ENCODE results near the gene FBXO33.

FBXO33 gene

DNA sequence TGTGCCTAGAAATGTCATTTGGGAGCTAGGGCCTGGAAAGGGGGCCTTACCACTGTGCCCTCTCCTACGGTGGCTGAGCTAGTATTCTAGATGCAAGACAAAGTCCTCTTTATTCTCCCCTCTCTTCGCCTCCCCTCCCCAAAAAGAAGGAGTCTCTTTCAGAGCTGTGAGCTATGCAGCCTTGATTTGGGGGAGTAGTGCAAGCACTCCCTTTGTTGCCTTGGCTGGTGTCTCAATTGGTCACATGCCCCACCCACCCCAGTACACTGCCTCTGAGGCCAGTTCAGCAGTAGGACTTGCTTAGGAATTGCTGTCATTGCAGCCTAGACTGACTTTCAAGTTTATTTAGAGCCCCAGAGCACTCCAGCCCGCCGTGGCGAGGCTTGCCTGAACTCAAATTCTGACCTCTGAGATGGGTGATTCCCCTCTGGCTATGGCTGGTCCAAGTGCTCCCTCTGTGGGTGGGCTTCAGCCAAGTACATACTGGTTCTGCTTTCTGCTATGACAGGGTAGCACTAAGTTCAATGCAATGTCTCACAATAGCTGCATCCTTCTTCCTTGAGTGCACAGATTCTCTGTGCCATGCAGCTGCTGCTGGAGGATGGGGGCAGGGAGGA, 37.0 kb upstream of the FBXO33 start:
- no peaks in the 10 kb centered on the region for H4K20me1 ChIP-seq (ENCODE audit: insufficient read depth, low read length)
- H3K27me3 ChIP-seq (replicated peaks; ENCODE audit: insufficient read depth, low read length), result no peaks in the 10 kb centered on the region
- H3K9me2 ChIP-seq (replicated peaks; ENCODE audit: insufficient read depth, low read length), result no peaks in the 10 kb centered on the region
- H3K4me3 ChIP-seq (ENCODE audit: low read length), result no peak overlapping the region
- H3K36me3 ChIP-seq (replicated peaks; ENCODE audit: insufficient read depth, low read length), result no peaks in the 10 kb centered on the region
- TF ChIP-seq, protein P1, sequence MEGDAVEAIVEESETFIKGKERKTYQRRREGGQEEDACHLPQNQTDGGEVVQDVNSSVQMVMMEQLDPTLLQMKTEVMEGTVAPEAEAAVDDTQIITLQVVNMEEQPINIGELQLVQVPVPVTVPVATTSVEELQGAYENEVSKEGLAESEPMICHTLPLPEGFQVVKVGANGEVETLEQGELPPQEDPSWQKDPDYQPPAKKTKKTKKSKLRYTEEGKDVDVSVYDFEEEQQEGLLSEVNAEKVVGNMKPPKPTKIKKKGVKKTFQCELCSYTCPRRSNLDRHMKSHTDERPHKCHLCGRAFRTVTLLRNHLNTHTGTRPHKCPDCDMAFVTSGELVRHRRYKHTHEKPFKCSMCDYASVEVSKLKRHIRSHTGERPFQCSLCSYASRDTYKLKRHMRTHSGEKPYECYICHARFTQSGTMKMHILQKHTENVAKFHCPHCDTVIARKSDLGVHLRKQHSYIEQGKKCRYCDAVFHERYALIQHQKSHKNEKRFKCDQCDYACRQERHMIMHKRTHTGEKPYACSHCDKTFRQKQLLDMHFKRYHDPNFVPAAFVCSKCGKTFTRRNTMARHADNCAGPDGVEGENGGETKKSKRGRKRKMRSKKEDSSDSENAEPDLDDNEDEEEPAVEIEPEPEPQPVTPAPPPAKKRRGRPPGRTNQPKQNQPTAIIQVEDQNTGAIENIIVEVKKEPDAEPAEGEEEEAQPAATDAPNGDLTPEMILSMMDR (IDR thresholded peaks at IDR 0.05; ENCODE audit: low read length), result peak; percentile 39
- no peak for TF ChIP-seq EZH2 (optimal IDR thresholded peaks at IDR 0.05; ENCODE audit: low read depth, low read length)
- TF ChIP-seq EZH2phosphoT487 (IDR thresholded peaks at IDR 0.05; ENCODE audit: low read length), result no peak
- H3K9ac ChIP-seq (ENCODE audit: low read length), result no peak overlapping the region
- no peak overlapping the region for H3K27ac ChIP-seq (ENCODE audit: low read length)
- H3K4me1 ChIP-seq (ENCODE audit: low read length), result no peaks in the 10 kb centered on the region
- DNase-seq, result peak; percentile 36
- no peak overlapping the region for H2AFZ ChIP-seq (ENCODE audit: low read length)
- H3K9me3 ChIP-seq (replicated peaks; ENCODE audit: insufficient read depth, low read length), result no peaks in the 10 kb centered on the region
- no peaks in the 10 kb centered on the region for H3K79me2 ChIP-seq (ENCODE audit: low read length)
- H3K4me2 ChIP-seq (ENCODE audit: low read depth, low read length), result no peak overlapping the region
- no peaks in the 10 kb centered on the region for H3F3A ChIP-seq (ENCODE audit: insufficient read depth, low read length)

DNA sequence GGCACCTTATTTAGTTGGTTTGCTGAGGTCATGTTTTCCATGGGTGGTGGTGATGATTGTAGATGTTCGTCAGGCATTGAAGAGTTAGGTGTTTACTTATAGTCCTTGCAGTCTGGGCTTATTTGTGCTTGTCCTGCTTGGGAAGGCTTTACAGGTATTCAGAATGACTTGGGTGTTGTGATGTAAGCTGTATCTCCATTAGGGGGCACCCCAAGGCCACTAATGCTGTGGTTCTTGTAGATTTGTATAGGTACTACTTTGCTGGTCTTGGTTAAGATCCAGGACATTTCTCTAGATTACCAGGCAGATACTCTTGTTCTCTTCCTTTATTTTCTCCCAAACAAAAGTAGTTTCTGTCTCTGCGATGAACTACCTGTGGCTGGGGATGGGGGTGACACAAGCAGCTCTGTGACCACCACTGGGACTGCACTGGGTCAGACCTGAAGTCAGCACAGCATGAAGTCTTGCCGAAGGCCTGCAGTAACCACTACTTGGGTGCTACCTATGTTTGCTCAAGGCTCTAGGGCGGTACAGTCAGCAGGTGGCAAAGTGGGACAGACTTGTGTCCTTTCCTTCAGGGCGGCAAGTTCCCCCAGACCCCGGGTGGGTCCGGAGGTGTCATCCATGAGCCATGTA, 35.8 kb upstream of the FBXO33 start:
- H3K27me3 ChIP-seq (replicated peaks; ENCODE audit: insufficient read depth, low read length), result no peaks in the 10 kb centered on the region
- H2AFZ ChIP-seq (ENCODE audit: low read length), result no peak overlapping the region
- no peaks in the 10 kb centered on the region for H3K79me2 ChIP-seq (ENCODE audit: low read length)

DNA sequence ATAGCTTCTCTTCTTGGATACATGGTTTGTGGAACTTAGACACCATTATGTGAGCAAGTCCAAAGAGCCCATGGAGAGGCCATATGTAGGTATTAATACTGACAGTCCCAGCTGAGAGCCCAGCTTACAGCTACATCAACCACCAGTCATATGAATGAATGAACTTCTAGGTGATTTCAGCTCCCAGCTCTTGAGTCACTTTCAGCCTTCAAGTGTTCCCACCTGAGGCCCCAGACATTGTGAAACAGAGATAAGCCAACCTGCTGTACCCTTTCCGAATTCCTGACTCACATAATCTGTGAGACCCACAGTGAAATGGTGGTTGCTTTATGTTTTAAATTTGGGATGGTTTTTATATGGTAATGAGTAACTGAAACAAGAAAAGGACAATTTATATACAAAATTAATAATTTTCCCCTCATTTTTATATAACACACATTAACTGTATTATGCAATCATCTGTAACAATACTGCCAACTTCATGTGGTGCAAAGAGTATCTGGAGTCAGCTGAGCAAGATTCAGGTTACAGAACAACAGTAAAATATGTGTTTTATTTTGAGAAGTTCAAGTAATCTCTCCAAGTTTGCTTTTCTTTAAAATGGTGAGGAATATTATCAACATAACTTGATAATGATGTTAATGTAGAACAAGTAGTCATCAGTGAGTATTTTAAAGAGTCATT, 27.7 kb upstream of the FBXO33 start:
- Histone ChIP-seq H2AFZ (ENCODE audit: low read length) (no peak overlapping the region), H3K4me3 (ENCODE audit: low read length) (no peak overlapping the region), H3K36me3 (replicated peaks; ENCODE audit: insufficient read depth, low read length) (no peaks in the 10 kb centered on the region), H3K9me3 (replicated peaks; ENCODE audit: insufficient read depth, low read length) (no peaks in the 10 kb centered on the region), H3K79me2 (ENCODE audit: low read length) (no peaks in the 10 kb centered on the region), H4K20me1 (ENCODE audit: insufficient read depth, low read length) (no peaks in the 10 kb centered on the region), H3K4me2 (ENCODE audit: low read depth, low read length) (no peak overlapping the region), H3K4me1 (ENCODE audit: low read length) (no peaks in the 10 kb centered on the region), H3K27me3 (replicated peaks; ENCODE audit: insufficient read depth, low read length) (no peaks in the 10 kb centered on the region), H3F3A (ENCODE audit: insufficient read depth, low read length) (no peaks in the 10 kb centered on the region), H3K9me2 (replicated peaks; ENCODE audit: insufficient read depth, low read length) (no peaks in the 10 kb centered on the region), H3K9ac (ENCODE audit: low read length) (no peak overlapping the region), H3K27ac (ENCODE audit: low read length) (no peak overlapping the region)
- DNase-seq, result no peak
- TF ChIP-seq, protein P1 (IDR thresholded peaks at IDR 0.05; ENCODE audit: low read length), result no peak
- TF ChIP-seq EZH2phosphoT487 (IDR thresholded peaks at IDR 0.05; ENCODE audit: low read length) (no peak), EZH2 (optimal IDR thresholded peaks at IDR 0.05; ENCODE audit: low read depth, low read length) (no peak)

More for the DNA sequence above, 35.8 kb upstream of the FBXO33 start:
- Histone ChIP-seq H3K36me3 (replicated peaks; ENCODE audit: insufficient read depth, low read length) (no peaks in the 10 kb centered on the region), H3K4me3 (ENCODE audit: low read length) (no peak overlapping the region), H3K27ac (ENCODE audit: low read length) (no peak overlapping the region), H3K9me2 (replicated peaks; ENCODE audit: insufficient read depth, low read length) (no peaks in the 10 kb centered on the region), H3K9me3 (replicated peaks; ENCODE audit: insufficient read depth, low read length) (no peaks in the 10 kb centered on the region), H3K9ac (ENCODE audit: low read length) (no peak overlapping the region), H3F3A (ENCODE audit: insufficient read depth, low read length) (no peaks in the 10 kb centered on the region), H4K20me1 (ENCODE audit: insufficient read depth, low read length) (no peaks in the 10 kb centered on the region), H3K4me1 (ENCODE audit: low read length) (no peaks in the 10 kb centered on the region), H3K4me2 (ENCODE audit: low read depth, low read length) (no peak overlapping the region)
- DNase-seq, result peak; percentile 28
- TF ChIP-seq, protein P1 (IDR thresholded peaks at IDR 0.05; ENCODE audit: low read length), result peak; percentile 47
- no peak for TF ChIP-seq EZH2 (optimal IDR thresholded peaks at IDR 0.05; ENCODE audit: low read depth, low read length)

Data from MM.1S (cell line).